GM21447 (cell line): Measurements from ENCODE around the gene MICOS13.

Source experiments
- ATAC-seq: cut with Tn5 transposase; IDR thresholded peaks from one replicate; pipeline ENCODE4 v1.9.1; 2021; ENCODE audit not compliant: unreplicated experiment

Gene MICOS13

DNA sequence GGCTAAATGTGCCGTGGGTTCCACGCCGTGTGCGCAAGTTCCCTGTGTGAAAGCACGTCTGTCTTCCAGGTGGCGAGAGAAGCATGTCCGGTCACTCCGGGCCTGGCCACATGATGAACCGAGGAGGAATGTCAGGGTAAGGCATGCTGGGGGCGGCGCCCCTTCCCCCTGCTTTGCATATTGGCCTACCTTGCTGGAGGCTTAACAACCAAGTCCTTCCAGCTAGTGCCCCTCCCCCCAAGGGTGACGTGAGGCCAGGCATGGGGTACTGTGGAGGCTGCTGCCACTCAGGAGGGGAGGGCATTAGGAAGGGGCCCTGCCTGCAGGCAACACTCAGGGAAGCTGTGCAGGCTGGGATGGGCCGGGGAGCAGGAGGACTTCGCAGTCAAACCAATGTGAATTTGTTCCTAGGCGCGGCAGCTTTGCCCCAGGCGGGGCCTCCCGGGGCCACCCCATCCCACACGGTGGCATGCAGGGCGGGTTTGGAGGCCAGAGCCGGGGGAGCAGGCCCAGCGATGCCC, 12.5 kb downstream of the MICOS13 start:
- no peak for ATAC-seq

DNA sequence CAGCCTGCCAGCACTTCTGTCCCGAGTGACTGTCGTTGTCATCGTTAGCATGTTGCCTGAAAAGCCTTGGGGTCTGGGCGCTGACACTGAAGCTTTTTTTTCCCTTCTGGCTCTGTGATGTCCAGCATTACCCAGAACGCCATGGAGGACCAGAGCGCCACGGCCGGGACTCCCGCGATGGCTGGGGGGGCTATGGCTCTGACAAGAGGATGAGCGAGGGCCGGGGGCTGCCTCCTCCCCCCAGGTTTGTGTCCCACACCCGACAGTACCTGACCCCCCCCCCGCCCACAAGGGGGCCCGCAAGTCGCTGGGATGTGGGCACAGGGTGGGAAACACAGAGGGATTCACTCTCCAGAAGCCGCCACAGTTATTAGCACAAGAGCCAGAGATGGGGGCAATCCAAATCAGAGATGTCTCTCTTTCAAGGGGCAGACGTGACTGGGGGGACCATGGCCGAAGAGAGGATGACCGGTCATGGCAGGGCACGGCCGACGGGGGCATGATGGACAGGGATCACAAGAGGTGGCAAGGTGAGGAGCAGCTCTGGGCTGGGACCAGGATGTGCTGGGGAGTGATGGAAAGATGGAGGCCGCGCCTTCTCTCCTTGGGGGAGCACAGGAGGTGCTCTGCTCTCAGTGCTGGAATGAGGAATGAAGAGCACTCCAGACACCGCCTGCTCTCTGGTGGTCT, 13.2 kb downstream of the MICOS13 start:
- ATAC-seq, result no peak

DNA sequence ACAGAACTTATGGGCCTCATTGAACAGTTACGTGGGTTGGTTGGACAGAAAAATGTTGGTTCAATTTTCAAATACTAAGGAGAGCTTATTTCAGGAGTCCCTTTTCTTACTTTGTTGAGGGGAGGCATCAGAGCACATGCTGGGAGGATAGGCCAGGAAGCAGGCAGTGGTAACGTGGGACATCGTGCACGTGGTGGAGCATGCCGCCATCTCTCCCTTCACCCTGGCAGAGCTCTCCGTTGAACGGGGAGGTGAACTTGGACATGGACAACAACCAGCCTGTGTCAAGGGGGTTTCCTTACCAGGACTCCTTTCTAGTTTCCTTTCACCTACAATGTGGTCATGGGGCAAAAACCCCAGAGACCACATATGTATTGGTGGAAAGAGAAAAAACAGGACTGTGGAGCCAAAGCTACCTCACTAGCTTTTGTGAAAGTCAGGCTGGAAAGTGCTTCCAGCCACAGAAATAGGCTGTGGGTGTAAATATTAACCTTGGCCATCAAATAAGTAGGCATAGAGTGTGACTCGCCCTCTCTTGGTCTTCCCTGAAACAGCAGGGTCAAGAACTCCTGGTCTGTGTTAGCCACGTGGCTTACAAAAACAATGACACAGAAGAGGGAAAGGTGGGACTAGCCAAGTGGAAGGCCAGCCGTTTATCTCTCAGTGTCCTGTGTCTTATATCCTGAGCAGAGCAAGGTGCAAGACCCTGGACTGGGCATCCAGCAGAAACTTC, 14.4 kb downstream of the MICOS13 start:
- no peak for ATAC-seq

DNA sequence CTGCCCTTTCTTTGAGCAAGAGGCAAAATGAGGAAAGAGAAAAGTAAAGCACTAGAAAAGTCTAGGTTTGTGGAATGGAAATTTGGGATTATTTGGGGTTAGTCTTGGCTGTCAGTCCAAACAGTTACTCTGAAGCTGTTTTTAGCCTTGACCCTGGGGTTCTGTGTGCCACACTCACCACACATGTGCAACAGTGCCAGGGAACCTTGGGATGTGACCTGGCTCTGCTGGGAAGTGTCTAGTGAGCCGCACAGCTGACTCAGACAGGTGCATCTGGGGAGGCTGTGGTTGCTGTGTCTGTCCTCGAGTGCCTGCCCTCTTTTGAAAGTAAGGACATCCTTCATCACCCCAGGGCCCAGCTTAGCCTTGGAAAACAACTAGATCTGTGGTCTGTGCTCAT, 15.8 kb downstream of the MICOS13 start:
- no peak for ATAC-seq

DNA sequence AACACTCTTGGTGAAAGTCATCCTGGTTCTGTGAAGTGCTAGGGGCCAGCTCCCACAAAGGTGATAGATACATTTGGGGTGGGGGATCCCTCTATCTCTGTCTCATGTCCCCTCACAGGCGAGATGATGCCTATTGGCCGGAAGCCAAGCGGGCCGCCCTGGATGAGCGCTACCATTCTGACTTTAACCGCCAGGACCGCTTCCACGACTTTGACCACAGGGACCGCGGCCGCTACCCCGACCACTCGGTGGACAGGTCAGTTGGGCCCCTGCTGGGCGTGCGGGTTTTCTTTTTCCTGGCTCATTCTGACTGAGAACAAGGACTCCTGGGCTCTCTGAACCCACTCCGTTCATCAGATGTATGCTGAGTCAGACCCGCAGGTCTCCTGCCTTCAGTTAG, 16.4 kb downstream of the MICOS13 start:
- no peak for ATAC-seq

DNA sequence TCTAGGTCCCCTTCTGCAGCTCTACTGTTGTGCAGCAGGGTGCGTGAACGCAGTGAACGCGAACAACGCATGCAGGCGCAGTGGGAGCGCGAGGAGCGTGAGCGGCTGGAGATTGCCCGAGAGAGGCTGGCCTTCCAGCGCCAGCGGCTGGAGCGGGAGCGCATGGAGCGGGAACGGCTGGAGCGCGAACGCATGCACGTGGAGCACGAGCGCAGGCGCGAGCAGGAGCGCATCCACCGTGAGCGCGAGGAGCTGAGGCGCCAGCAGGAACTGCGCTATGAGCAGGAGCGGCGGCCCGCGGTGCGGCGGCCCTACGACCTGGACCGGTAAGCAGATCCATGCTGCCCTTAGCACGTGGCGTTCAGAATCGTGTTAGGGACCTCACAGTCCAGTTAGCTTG, 18.8 kb downstream of the MICOS13 start:
- ATAC-seq, result no peak

DNA sequence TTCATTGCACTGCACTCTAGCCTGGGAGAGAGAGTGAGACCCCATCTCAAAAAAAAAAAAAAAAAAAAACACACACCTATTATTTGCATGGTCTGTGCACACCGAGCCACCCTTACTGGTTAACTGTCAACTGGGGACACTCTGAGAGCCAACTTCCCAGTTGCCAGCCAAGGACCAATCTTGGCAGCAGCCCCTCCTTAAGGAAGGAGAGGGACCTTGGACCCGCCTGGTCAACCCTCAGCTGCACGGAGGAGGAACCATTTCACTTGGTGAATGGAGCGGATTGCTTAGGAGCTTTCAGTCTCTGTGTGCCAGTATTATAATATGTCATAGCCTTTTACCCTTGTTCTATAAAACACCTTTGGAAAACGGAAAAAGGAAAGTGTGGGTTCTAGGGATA, 24.9 kb downstream of the MICOS13 start:
- no peak for ATAC-seq

DNA sequence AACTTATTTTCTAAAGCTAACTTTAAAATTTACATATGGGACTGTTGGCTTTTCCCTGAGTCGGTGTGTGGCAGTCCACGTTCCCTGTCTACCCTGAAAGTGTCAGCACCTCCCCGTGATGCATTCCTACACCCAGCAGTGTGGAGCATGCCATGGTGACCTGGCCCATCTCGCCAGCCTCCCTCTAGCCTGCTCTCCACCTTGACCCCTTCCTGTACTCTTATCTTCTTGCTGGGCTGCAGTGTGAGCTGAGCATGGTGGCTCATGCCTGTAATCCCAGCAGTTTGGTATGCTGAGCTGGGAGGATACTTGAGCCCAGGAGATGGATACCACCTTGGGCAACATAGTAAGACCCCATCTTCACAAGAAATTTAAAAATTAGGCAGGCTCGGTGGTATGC, 25.4 kb downstream of the MICOS13 start:
- ATAC-seq, result no peak

DNA sequence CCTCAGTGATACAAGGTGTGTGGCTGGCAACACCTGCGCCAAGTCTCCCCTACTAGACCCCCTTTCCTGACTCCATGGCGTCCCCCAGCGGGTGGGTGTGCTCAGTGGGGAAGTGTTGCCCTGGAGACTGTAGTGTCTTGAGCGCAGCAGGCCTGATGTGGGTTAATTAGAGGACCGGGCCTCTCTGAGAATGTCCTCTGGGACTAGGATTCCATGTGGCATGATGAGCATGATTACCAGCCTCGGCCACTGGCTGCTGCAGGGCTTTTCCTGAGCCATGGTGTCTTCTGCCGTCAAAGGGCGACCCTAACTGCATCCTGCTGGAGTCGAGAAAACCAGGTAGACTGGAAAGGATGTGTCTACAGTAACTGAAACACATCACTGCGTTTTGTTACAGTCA, 28.1 kb downstream of the MICOS13 start:
- no peak for ATAC-seq

DNA sequence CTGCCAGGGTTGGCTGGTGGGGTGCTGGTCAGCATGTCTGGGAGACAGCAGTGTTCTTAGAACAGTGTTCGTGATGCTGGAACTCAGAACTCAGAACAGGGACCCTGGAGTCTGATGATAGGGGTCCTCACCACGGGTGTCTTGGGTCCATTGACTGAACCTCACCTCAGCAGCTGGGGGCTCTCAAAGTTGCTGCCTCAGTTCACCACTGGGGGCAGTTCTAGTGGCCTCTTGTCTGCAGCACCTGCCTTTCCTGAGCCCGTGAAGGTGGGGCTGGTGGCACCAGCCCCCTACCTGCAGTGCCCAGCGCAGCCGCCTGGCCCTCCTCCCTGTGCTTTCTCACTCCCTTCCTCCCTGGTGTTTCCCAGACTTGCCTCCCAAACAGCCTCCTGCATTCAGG, 29.0 kb downstream of the MICOS13 start:
- ATAC-seq, result no peak

DNA sequence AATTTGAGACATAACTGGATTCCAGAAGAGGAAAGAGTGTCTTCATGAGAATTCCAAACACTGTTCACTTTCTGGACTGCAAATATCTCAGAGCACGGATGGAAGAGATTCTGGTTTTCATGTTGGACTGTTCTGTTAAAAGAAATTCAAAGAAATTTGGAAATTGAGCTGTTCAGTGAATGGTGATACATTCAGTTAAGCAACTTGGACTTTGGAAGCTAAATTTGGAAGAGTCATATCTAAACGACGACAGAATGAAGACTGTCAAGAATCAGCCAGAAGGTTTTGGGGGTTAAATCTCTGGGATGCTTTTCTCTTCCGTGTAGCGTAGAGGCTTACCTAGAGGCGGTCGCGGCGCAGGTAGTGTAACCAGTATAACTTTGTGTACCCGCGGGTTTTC, 31.9 kb downstream of the MICOS13 start:
- no peak for ATAC-seq

DNA sequence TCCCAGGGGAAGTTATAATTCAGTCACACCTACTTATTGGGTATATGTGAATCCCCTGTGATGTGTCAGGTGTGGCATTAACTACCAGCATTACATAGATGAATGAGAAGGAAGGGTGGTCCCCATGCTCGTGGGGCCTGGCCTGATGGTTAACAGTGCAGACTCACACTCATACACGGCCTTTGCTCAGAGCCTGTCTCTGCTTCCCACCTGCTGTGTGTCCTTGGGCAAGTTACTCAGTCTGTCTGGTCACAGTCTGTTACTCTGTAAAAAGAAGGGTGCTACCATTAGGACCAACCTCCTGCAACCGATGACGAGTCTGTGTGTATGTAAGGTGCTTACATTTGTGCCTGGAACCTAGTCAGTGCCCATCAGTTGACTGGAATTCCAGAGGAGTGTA, 33.6 kb downstream of the MICOS13 start:
- no peak for ATAC-seq

DNA sequence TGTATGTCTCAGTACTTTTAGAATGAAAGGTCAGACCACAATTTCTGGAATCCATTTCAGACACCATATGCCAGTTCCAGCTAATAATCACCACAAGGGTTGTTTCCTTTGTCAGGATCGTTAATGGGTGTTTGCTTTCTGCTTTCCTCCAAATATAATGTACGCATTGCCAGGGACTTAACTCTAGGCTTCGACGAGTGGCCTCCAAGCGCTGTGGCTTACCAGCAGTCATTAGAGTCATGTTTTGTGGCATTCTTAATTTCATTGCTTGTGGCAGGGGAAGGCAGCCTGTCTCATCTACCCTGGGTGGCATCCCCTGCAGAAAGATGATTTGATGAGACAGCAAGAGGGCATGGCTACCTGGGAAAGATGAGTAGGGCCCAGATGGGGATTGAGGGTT, 34.9 kb downstream of the MICOS13 start:
- no peak for ATAC-seq

DNA sequence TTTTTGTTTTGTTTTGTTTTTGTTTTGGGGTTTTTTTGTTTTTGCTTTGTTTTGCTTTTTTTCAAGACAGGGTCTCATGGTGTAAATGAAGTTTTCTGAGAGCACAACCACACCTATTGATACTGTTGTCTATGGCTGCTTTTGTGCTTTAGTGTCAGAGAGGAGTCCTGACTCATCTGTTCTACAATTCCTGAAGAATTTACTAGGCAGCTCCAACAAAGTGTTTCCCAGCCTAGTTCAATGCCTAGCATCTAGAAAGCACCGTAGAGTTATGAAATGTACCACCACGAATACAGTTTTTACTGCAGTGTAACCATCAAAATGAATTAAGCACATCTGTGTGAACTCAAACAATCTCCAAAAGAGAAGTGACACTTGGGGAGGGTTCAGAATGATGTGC, 36.3 kb downstream of the MICOS13 start:
- ATAC-seq, result no peak

DNA sequence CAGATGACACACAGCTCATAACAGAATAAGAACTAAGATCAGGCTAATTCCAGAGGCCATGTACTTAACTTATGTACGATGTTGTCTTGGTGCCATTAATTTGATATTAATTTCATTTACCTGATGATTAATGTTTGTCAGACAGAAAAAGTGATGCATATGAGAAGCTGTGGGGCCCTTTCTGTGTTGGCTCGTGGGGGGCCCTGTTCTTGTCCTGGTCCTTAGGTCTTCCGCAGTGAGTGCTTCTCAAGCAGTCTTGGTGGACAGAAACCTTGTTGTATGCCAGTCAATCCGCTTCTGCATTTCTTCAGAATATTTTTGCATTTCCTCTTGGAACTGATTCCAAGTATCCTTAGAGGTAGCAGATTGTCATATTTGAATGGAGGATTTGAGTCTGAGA, 37.3 kb downstream of the MICOS13 start:
- no peak for ATAC-seq

DNA sequence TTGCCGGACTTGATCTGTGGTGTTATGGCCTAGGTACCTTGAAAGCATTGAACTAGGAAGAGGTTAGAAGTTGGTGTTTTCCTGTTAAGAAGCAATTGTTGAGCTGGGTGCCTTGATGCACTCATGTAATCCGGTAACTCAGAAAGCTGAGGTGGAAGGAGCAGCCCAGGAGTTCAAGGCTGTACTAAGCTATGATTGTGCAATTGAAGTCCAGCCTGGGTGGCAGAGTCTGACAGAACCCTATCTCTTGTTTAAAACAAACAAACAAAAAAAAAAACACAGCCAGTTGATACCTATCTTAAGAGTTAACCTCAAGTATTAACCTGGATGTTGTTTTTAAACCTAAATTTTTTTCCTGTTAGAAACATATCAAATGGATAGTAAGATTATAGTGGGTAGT, 38.1 kb downstream of the MICOS13 start:
- no peak for ATAC-seq

DNA sequence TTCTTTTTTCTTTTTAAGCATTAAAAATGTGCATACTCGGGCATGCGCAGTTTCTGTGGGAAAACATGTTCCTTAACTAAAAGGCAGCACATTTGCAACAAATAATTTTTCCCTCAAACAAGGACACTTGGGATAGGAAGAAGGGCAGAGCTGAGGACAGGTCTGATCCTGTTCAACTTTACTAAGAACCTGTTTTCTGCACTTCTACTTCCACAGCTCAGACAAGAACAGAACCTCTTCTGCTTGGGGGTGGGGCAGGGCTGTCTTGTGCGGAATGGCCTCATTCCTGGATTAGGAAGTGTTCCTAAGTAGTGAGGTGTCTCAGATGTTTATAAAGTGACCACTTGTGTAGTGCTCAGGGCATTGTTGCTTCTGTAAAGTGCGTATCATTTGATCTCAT, 39.1 kb downstream of the MICOS13 start:
- no peak for ATAC-seq

DNA sequence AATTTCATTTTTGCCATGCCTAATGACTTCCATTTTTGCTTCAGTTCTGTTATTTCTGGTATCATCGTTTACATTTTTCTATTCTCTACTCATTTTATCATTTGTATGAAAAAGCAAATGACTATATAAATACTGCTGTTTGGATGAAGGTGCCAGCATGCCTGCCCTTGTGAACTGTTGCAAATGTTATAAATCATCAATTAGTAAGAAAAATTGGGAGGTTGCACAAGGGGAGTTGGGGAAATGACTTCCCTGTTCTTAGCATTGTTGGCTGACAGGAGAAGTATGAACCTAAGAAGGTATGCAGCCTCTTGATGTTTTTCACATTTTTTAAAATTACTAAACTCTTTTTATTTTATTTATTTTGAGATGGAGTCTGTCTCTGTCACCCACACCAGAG, 42.3 kb downstream of the MICOS13 start:
- ATAC-seq, result no peak

DNA sequence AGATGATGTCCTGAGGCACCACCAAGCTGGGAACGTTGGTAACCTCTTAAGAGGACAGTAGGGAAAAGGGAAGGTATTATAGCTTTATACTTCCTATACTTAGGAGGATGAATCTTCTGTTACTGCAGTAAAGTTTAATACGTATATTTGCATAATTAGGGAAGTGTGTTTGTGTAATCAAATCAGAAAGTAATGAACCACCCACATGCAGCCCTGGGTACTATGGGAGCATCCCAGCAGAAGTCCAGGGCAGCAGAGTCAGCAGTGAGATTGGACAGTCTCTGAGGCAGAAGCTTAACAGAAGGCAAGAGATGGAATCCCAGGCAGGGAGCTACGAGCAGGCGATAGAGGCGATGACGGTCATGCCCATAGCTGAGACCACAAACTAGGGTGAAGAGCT, 44.9 kb downstream of the MICOS13 start:
- no peak for ATAC-seq

DNA sequence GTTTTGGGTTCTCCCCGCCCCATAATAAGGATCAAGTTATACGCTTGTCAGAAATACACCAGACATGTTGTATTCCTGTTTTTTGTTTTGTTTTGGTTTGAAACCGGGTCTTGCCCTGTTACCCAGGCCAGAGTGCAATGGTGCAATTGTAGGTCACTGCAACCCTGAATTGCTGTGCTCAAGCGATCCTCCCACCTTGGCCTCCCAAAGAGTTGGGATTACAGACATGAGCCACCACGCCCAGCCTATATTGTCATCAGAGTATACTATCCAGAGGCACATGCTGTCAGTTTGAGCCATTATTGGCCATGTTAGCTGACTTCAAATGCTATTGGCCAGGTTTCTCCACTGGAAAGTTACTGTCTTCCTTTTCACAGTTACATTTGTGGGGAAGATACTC, 47.7 kb downstream of the MICOS13 start:
- no peak for ATAC-seq

DNA sequence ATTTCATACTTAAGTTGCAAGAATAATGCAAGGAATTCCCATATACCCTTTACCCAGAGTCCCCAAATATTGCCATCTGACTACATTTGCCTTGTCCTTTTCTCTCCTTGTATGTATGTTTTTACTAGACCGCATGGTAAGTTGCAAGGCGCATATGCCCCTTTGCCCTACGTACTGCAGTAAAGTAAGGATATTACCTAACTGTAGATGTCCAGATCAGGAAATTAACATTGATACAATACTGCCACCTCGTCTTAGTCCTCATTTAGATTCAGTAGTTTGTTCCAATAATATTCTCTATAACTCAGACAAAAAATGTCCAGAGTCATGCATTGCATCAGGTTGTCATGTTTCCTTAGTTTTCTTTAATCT, 48.1 kb downstream of the MICOS13 start:
- no peak for ATAC-seq

DNA sequence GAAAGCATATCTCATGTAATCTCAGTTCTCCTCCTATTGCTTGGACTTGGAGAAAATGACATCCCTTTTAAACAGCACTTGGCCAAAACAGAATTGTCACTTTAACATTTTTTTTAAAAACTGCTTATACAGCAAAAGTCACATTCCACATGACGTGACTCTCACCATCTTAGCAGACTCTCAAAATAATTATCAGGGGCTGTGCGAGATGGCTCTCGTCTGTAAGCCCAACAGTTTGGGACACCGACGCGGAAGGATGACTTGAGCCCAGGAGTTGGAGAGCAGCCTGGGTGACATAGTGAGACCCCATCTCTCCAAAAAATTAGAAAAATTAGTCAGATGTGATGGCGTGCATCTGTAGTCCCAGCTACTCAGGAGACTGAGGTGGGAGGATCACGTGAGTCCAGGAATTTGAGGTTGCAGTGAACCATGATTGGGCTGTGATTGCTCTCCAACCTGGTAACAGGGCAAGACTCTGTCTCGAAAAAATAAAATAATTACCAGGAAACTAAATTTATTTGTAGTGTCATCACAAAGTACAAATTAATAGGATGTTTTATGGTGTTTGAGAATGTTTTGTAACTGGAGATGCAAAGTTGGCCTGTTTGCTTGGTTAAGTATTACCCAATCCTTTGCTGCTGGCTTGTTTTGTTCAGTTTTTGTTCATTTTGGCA, 48.6 kb downstream of the MICOS13 start:
- ATAC-seq, result no peak
